ENCODE measurements around the gene AUTS2.

DNA sequence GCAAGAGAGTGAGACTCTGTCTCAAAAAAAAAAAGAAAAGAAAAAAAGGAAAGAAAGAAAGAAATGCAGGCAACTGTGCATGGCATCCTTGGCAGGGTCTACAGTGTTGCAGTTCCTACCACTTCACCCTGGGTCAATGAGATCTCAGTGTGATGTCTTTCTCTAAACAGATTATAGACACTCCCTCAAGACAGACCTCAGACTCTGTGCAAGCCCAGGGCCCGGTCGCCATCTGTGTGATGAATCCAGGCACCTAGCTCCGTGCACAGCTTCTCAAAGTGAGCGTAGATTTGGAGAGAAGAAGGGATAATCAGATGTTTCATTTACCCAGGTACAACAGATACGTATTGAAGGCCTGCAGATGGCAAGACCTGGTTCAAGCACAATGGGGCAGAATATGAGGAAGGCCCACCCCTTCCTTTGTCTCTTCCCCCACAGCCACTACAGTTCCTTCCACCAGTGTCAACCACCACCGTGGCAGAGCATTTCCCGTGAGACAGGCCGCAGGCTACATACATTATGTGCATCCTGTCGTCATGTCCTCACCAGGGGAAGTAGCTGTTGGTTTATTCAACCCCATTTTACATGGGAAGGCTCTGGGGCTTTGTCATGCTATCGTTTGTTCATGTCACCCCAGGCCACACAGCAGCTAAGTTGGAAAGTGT, 1062.0 kb downstream of the AUTS2 start:
- TF ChIP-seq GATA3 (IDR thresholded peaks at IDR 0.05; ENCODE audit: low read depth, low read length) (no peak), GATA2 (IDR thresholded peaks at IDR 0.05; ENCODE audit: low read depth, low read length) (no peak)
